22Rv1 (cell line): ENCODE measurements around the gene ASB7.

Source experiments
- H3K27ac ChIP-seq: fragments of 450-650 bp; 2 replicates; pipeline ENCODE4 v1.5.1; 2017
- CTCF ChIP-seq: fragments of 450-650 bp; IDR thresholded peaks from 2 replicates; pipeline ENCODE4 v1.5.1; 2017; ENCODE audit warnings: mild to moderate bottlenecking
- ZFX ChIP-seq: fragments of 450-650 bp; IDR thresholded peaks from 2 replicates; pipeline ENCODE4 v1.6.1; 2017; ENCODE audit warnings: antibody characterized with exemption, borderline replicate concordance

ASB7 gene

DNA sequence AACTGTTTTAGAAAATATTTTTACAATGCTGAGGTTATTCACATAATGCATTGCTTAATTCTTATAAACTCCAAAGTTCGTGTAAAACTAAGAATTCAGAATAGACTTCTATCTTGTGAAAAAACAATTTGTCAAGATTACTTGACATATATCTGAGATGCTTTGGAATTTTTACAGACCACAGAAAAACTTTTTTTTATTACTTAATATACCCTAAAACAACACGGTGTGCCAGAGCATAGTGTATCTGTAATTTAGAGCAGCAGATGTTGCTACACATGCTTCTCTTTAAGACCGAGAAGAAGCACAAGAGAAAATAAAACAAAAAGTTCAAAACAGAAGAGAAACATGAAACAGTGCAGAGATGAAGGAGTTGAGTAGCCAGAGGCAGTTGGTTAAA, 26.4 kb downstream of the ASB7 start:
- H3K27ac ChIP-seq = no peak overlapping the region
- TF ChIP-seq ZFX (no peak), CTCF (no peak)

GRCh38 chr15:100631831-100632230, 29.4 kb downstream of the ASB7 start:
- TF ChIP-seq ZFX (no peak), CTCF (no peak)
- H3K27ac ChIP-seq = no peak overlapping the region

- no peak overlapping the region for H3K27ac ChIP-seq
- TF ChIP-seq ZFX = no peak
- TF ChIP-seq CTCF = no peak
Measured at GRCh38 chr15:100633763-100634075, 31.3 kb downstream of the ASB7 start.

DNA sequence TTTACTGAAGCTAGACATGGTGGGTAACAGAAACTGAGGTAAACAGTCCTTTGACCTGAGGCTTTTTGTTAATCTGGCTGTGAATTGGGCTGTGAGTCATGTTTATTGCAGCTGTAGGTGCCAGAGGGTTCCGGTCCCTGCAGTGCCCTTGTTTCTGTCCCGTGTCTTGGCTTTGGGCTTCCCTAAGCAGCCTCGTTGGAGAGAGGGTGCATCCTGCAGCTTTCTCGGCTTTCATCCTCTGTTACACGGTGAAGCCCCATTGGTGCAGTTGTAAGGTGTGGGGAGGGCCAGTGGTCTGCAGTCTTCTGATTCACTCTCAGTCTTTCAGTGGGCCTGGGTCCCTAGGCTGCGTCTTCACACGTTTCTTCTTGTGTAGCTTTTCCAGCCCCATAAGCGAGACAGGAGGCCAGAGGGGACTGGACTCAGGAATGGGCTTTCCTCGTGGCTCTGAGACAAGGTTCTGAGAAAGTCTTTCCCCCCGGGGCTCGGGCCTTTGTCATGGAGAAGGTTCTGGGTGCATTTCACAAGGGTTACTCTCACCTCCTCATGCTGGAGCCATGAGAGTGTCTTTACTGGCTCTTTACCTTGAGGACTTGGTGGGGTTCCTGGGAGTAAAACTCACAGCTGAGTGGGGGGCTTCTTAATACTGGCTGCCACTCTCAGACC, 33.1 kb downstream of the ASB7 start:
- TF ChIP-seq ZFX (no peak), CTCF (no peak)
- H3K27ac ChIP-seq = no peak overlapping the region

- H3K27ac ChIP-seq = no peak overlapping the region
- TF ChIP-seq CTCF = no peak
- no peak for TF ChIP-seq ZFX
Measured at GRCh38 chr15:100638177-100638730, 35.9 kb downstream of the ASB7 start.

DNA sequence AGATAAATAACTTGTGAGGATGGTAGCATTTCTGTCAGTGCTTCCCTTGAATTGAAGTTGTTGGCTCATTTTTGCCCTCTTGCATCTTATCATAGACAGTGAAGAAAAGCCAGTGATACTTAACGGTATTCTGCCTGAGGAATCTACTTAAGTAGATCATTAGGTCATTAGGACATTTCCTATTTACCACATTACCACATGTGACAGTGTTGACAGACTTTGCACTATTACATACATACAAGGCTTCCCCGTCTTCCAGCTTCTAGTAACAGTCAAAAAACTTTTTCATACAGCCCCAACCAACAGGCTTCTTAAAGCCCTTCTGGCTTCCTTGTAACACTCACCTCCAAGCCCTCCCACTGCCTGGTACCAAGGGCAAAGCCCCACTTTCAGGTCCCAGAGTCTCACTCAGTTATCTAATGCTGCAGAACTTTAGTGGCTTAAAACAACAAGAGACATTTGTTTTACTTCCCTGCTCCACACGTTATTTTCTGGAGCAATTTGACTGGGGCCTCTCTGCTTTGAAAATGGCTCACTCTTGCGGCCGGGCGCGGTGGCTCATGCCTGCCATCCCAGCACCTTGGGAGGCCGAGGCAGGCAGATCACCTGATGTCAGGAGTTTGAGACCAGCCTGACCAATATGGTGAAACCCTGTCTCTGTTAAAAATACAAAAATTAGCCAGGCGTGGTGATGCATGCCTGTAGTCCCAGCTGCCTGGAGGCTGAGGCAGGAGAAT, 40.0 kb downstream of the ASB7 start:
- H3K27ac ChIP-seq = no peak overlapping the region
- TF ChIP-seq CTCF (no peak), ZFX (no peak)

DNA sequence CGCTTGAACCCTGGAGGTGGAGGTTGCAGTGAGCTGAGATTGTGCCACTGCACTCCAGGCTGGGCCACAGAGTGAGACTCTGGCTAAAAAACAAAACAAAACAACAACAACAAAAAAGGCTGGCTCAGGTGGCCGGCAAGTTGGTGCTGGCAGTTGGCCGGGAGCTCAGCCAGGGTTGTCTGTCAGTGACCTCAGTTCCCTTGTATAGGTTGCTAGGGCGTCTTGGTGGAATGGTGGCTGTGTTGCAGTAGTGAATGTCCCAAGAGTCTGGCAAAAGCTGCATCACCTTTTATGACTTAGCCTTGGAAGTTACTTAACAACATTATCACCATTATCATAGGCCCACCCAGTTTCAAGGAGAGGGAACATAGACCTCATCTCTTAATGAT, 40.6 kb downstream of the ASB7 start:
- no peak for TF ChIP-seq ZFX
- TF ChIP-seq CTCF = no peak
- H3K27ac ChIP-seq = no peak overlapping the region
